GM23248 (cell line): ENCODE data around the gene SPTLC3.

ENCODE experiments used
- EZH2 ChIP-seq: fragments of 200-600 bp; sonication (generic); IDR thresholded peaks from 2 replicates; pipeline ENCODE4 v1.6.1; 2018; ENCODE audit warnings: antibody characterized with exemption, mild to moderate bottlenecking; ENCODE audit not compliant: insufficient read depth, poor library complexity, severe bottlenecking
- EZH2phosphoT487 ChIP-seq: fragments of 200-600 bp; sonication (generic); IDR thresholded peaks from 2 replicates; pipeline ENCODE4 v1.6.1; 2018; ENCODE audit warnings: antibody characterized with exemption, moderate library complexity, mild to moderate bottlenecking, low read depth; ENCODE audit not compliant: insufficient read depth

DNA sequence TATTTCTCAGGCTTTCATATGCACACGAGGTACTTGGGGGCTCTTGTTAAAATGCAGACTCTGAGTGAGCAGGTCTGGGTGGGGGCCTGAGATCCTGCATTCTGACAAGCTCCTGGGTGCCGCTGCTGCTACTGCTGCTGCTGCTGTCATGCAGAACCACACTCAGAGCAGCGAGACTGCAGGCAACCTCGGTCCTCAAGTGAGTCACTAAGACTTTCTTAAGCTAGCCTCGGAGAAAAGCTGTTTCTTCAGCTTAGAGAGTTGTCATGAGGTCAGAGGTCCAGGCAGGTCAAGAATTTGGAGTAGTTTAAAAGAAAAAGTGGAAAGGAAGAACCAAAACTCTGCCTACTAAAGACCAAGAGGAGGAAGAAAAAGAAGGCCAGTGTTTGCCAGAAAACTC, 92.9 kb downstream of the SPTLC3 start:
- no peak for TF ChIP-seq EZH2phosphoT487
- no peak for TF ChIP-seq EZH2
